HepG2 (cell line): ENCODE measurements around the gene MEAF6. TPM values are rescaled to one million over a fixed set of nuclear protein-coding genes. Genes with fewer than 3 reads are reported as not detected.
A peak's percentile ranks its signal among the peaks of the same experiment; 100 is the strongest.

Source experiments
- KDM2A ChIP-seq: sonication (generic); formaldehyde crosslinking; IDR thresholded peaks from 2 replicates; pipeline ENCODE4 v1.4.0; 2020; ENCODE audit warnings: low read depth, missing genetic modification reagents, borderline replicate concordance
- MAZ ChIP-seq, 2 experiments: sonication (generic) in 1 of 2; formaldehyde crosslinking in 1 of 2; IDR thresholded peaks; 2 replicates each; pipeline versions ENCODE4 v1.5.0 to v1.6.1; 2012 to 2020; ENCODE audit warnings: low read depth in 2 of 2, mild to moderate bottlenecking in 2 of 2, borderline replicate concordance in 1 of 2, improper control_type of control experiment in 1 of 2, low read length in 1 of 2, missing genetic modification reagents in 1 of 2, moderate library complexity in 1 of 2
- MED1 ChIP-seq: sonication (generic); formaldehyde crosslinking; IDR thresholded peaks from 2 replicates; pipeline ENCODE4 v1.4.0; 2020; ENCODE audit warnings: missing genetic modification reagents
- MYPOP ChIP-seq: sonication (generic); formaldehyde crosslinking; IDR thresholded peaks from 2 replicates; pipeline ENCODE4 v1.8.1; 2023; ENCODE audit warnings: mild to moderate bottlenecking, moderate library complexity, missing genetic modification reagents
- PREB ChIP-seq: sonication (generic); formaldehyde crosslinking; IDR thresholded peaks from 2 replicates; pipeline ENCODE4 v1.4.0; 2020; ENCODE audit warnings: missing genetic modification reagents
- SNAI1 ChIP-seq: sonication (generic); formaldehyde crosslinking; IDR thresholded peaks from 2 replicates; pipeline ENCODE4 v1.5.0; 2020; ENCODE audit warnings: mild to moderate bottlenecking, missing genetic modification reagents, borderline replicate concordance
- SRSF4 ChIP-seq: fragments of 200-400 bp; formaldehyde crosslinking; IDR thresholded peaks from one replicate; pipeline ENCODE4 v1.6.1; 2018; ENCODE audit warnings: mild to moderate bottlenecking, low read depth, low read length, moderate library complexity; ENCODE audit not compliant: poor library complexity, severe bottlenecking
- THRA ChIP-seq: sonication (generic); formaldehyde crosslinking; IDR thresholded peaks from 2 replicates; pipeline ENCODE4 v1.4.0; 2020; ENCODE audit warnings: missing genetic modification reagents, borderline replicate concordance
- YY1 ChIP-seq: IDR thresholded peaks from 2 replicates; pipeline ENCODE4 v1.6.1; 2011; ENCODE audit warnings: low read length, low read depth, moderate library complexity, mild to moderate bottlenecking; ENCODE audit not compliant: insufficient read depth, insufficient replicate concordance
- ZBTB42 ChIP-seq: sonication (generic); formaldehyde crosslinking; IDR thresholded peaks from 2 replicates; pipeline ENCODE4 v1.5.0; 2020; ENCODE audit warnings: mild to moderate bottlenecking, missing genetic modification reagents
- ZHX2 ChIP-seq, 2 experiments: sonication (generic) in 1 of 2; formaldehyde crosslinking in 1 of 2; IDR thresholded peaks; 2 replicates each; pipeline versions ENCODE4 v1.6.1 to v1.9.0; 2014 to 2022; ENCODE audit warnings: antibody characterized with exemption in 1 of 2, borderline replicate concordance in 1 of 2, inconsistent platforms in 1 of 2, low read depth in 1 of 2, missing genetic modification reagents in 1 of 2
- ZNF263 ChIP-seq: sonication (generic); formaldehyde crosslinking; IDR thresholded peaks from 2 replicates; pipeline ENCODE4 v1.4.0; 2020; ENCODE audit warnings: missing genetic modification reagents
- ZNF777 ChIP-seq: sonication (generic); formaldehyde crosslinking; IDR thresholded peaks from 2 replicates; pipeline ENCODE4 v1.4.0; 2020; ENCODE audit warnings: missing genetic modification reagents
- ZNF780A ChIP-seq: sonication (generic); formaldehyde crosslinking; IDR thresholded peaks from 2 replicates; pipeline ENCODE4 v1.8.0; 2022; ENCODE audit warnings: mild to moderate bottlenecking, missing genetic modification reagents, moderate library complexity
- ZXDC ChIP-seq: sonication (generic); formaldehyde crosslinking; IDR thresholded peaks from 2 replicates; pipeline ENCODE4 v1.5.0; 2020; ENCODE audit warnings: mild to moderate bottlenecking, missing genetic modification reagents
- polyA plus RNA-seq, 8 experiments: library from polyadenylated mRNA; depleted of rRNA in 3 of 8; stranded (reverse) in 7 of 8; unstranded in 1 of 8; fragments of >200 nt; fragmentation: Illumina TruSeq in 4 of 8; extraction: Trizol in 4 of 8; gene quantifications; 2 replicates each; pipeline versions ENCODE4 v1.2.1 to v1.2.3, GENCODE V29; 2011 to 2016; ENCODE audit warnings: low read depth in 4 of 8, missing spikeins in 1 of 8, mixed read lengths in 1 of 8; ENCODE audit not compliant: insufficient read depth in 1 of 8
- total RNA-seq, 5 experiments: library from RNA; depleted of rRNA; stranded (reverse); fragments of >200 nt; fragmentation: Illumina TruSeq; extraction: Trizol; gene quantifications; 2 replicates each; pipeline ENCODE4 v1.2.3, GENCODE V29; 2016; ENCODE audit warnings: low read depth in 1 of 5

MEAF6 gene
- total and polyA plus RNA-seq, 2 of the 13 experiments (the other 11 are each of a cell fraction or from before 2014, with no cell fraction given): 29.5 to 45.6 TPM

- TF ChIP-seq YY1: no peak
- TF ChIP-seq ZNF263 (CRISPR knock-in tag): no peak
- TF ChIP-seq MAZ (IDR thresholded peaks at IDR 0.05; ENCODE audit: borderline replicate concordance, low read depth, low read length): no peak
- TF ChIP-seq MAZ (CRISPR knock-in tag; IDR thresholded peaks at IDR 0.05; ENCODE audit: low read depth): no peak
- TF ChIP-seq ZNF777 (CRISPR knock-in tag): no peak
- TF ChIP-seq MYPOP (CRISPR knock-in tag): no peak
- no peak for TF ChIP-seq ZBTB42
- TF ChIP-seq PREB (CRISPR knock-in tag): no peak
- no peak for TF ChIP-seq ZXDC (CRISPR knock-in tag)
- 0 out of 2 replicates have a peak, but pooled peaks have one; percentile 1 for TF ChIP-seq KDM2A
- TF ChIP-seq SRSF4: no peak
- no peak for TF ChIP-seq SNAI1
- no peak for TF ChIP-seq ZNF780A (CRISPR knock-in tag)
- TF ChIP-seq ZHX2 (IDR thresholded peaks at IDR 0.05; ENCODE audit: low read depth): no peak
- TF ChIP-seq ZHX2 (CRISPR knock-in tag; IDR thresholded peaks at IDR 0.05; ENCODE audit: borderline replicate concordance): no peak
- no peak for TF ChIP-seq THRA (CRISPR knock-in tag)
- TF ChIP-seq MED1 (CRISPR knock-in tag): no peak
Observed at GRCh38 chr1:37474697-37475379, 39.7 kb downstream of the MEAF6 start (continued).
